ENCODE results near the gene CDADC1.

GRCh38 chr13:49262634-49263033 is 14.9 kb downstream of the CDADC1 start:
- no peak for TF ChIP-seq CTCF (IDR thresholded peaks at IDR 0.05 in 2 of 3, conservative IDR thresholded peaks at IDR 0.05 in 1 of 3; ENCODE audit: control insufficient read depth in 2 of 3, extremely low read depth in 1 of 3, insufficient read depth in 1 of 3, low read depth in 3 of 3, low read length in 3 of 3)
- TF ChIP-seq EED (IDR thresholded peaks at IDR 0.05; ENCODE audit: low read depth): no peak
- no peak for TF ChIP-seq YY1 (IDR thresholded peaks at IDR 0.05; ENCODE audit: low read depth, low read length)
- no peak for TF ChIP-seq ZZZ3 (IDR thresholded peaks at IDR 0.05; ENCODE audit: control insufficient read depth, insufficient read length, low read depth)
- TF ChIP-seq HDAC6 (IDR thresholded peaks at IDR 0.05; ENCODE audit: unreplicated experiment): no peak
- no peak for TF ChIP-seq GABPA (IDR thresholded peaks at IDR 0.05; ENCODE audit: low read depth)

All from GM12878 (cell line).